Neural cell (in vitro differentiated cells): ENCODE results near the gene HPD. TPM values are rescaled to one million over a fixed set of nuclear protein-coding genes. Genes with fewer than 3 reads are reported as not detected.

Source experiments
- H2AFZ ChIP-seq: fragments of 200-600, 300-800 bp; sonication (generic), shearing (Covaris generic); 2 replicates; pipeline ENCODE4 v1.6.0; 2014; ENCODE audit warnings: low read depth, mild to moderate bottlenecking, antibody characterized with exemption, low read length, moderate library complexity
- H3F3A ChIP-seq: fragments of 200-600 bp; shearing (Covaris generic); 2 replicates; pipeline ENCODE4 v1.6.1; 2016; ENCODE audit warnings: mild to moderate bottlenecking, moderate library complexity, mixed read lengths, antibody characterized with exemption, low read length; ENCODE audit not compliant: insufficient read depth, poor library complexity, severe bottlenecking
- H3K27ac ChIP-seq: fragments of 200-600, 300-800 bp; sonication (generic), shearing (Covaris generic); 2 replicates; pipeline ENCODE4 v1.5.1; 2014; ENCODE audit warnings: mild to moderate bottlenecking, low read length, moderate library complexity
- H3K27me3 ChIP-seq: fragments of 300-800, 200-600 bp; sonication (generic), shearing (Covaris generic); 2 replicates; pipeline ENCODE4 v1.6.0; 2014; ENCODE audit warnings: mild to moderate bottlenecking, low read depth, low read length, moderate library complexity; ENCODE audit not compliant: insufficient read depth
- H3K36me3 ChIP-seq: fragments of 300-800, 200-600 bp; sonication (generic), shearing (Covaris generic); 2 replicates; pipeline ENCODE4 v1.5.1; 2014; ENCODE audit warnings: mild to moderate bottlenecking, antibody characterized with exemption, low read length, moderate library complexity; ENCODE audit not compliant: insufficient read depth
- H3K4me2 ChIP-seq: fragments of 300-800, 200-600 bp; sonication (generic), shearing (Covaris generic); 2 replicates; pipeline ENCODE4 v1.6.0; 2014; ENCODE audit warnings: mild to moderate bottlenecking, low read length
- H3K4me3 ChIP-seq: fragments of 300-800, 200-600 bp; sonication (generic), shearing (Covaris generic); 2 replicates; pipeline ENCODE4 v1.5.1; 2014; ENCODE audit warnings: mild to moderate bottlenecking, low read length, moderate library complexity
- H3K79me2 ChIP-seq: fragments of 200-600 bp; shearing (Covaris generic); replicated peaks from 2 replicates; pipeline ENCODE4 v1.6.0; 2014; ENCODE audit warnings: mild to moderate bottlenecking, low read length, moderate library complexity; ENCODE audit not compliant: insufficient read depth
- H3K9ac ChIP-seq: fragments of 300-800, 200-600 bp; sonication (generic), shearing (Covaris generic); 2 replicates; pipeline ENCODE4 v1.6.1; 2016; ENCODE audit warnings: mild to moderate bottlenecking, low read length, mixed read lengths
- H3K9me2 ChIP-seq: fragments of 200-600 bp; shearing (Covaris generic); 2 replicates; pipeline ENCODE4 v1.6.1; 2016; ENCODE audit warnings: mild to moderate bottlenecking, low read length, mixed read lengths; ENCODE audit not compliant: insufficient read depth
- H3K9me3 ChIP-seq: fragments of 200-600, 300-800 bp; sonication (generic), shearing (Covaris generic); 2 replicates; pipeline ENCODE4 v1.6.1; 2016; ENCODE audit warnings: mild to moderate bottlenecking, mixed run types, low read length, moderate library complexity, mixed read lengths
- H4K20me1 ChIP-seq: fragments of 200-600 bp; shearing (Covaris generic); 2 replicates; pipeline ENCODE4 v1.6.1; 2016; ENCODE audit warnings: mild to moderate bottlenecking, mixed run types; ENCODE audit not compliant: insufficient read depth
- CTCF ChIP-seq: fragments of 450-650 bp; IDR thresholded peaks from 2 replicates; pipeline ENCODE4 v1.5.1; 2014; ENCODE audit warnings: antibody characterized with exemption, mild to moderate bottlenecking, moderate library complexity; ENCODE audit not compliant: poor library complexity, severe bottlenecking
- EP300 ChIP-seq: fragments of 450-650 bp; conservative IDR thresholded peaks from 2 replicates; pipeline ENCODE4 v1.6.1; 2014; ENCODE audit warnings: antibody characterized with exemption, mild to moderate bottlenecking, moderate library complexity; ENCODE audit not compliant: poor library complexity, severe bottlenecking
- EZH2 ChIP-seq: fragments of 200-600, 300-800 bp; shearing (Covaris generic), sonication (generic); IDR thresholded peaks from 2 replicates; pipeline ENCODE4 v1.6.1; 2014; ENCODE audit warnings: antibody characterized with exemption, low read length, borderline replicate concordance, mild to moderate bottlenecking; ENCODE audit not compliant: insufficient read depth, poor library complexity, severe bottlenecking
- MXI1 ChIP-seq: fragments of 450-650 bp; conservative IDR thresholded peaks from 2 replicates; pipeline ENCODE4 v1.6.1; 2014; ENCODE audit warnings: antibody characterized with exemption, mild to moderate bottlenecking; ENCODE audit not compliant: poor library complexity, severe bottlenecking
- POLR2AphosphoS5 ChIP-seq: IDR thresholded peaks from 2 replicates; pipeline ENCODE4 v1.6.1; 2012
- RAD21 ChIP-seq: fragments of 450-650 bp; conservative IDR thresholded peaks from 2 replicates; pipeline ENCODE4 v1.6.1; 2014; ENCODE audit warnings: antibody characterized with exemption, mild to moderate bottlenecking, moderate library complexity
- SMC3 ChIP-seq: fragments of 450-650 bp; conservative IDR thresholded peaks from 2 replicates; pipeline ENCODE4 v1.6.1; 2014; ENCODE audit warnings: antibody characterized with exemption, mild to moderate bottlenecking, moderate library complexity; ENCODE audit not compliant: poor library complexity
- TAF1 ChIP-seq: IDR thresholded peaks from 2 replicates; pipeline ENCODE4 v1.6.1; 2012; ENCODE audit warnings: low read depth
- polyA plus RNA-seq: library from polyadenylated mRNA; depleted of rRNA; stranded (reverse); fragments of >200 nt; gene quantifications from 2 replicates; pipeline ENCODE4 v1.2.3, GENCODE V29; 2014
- TF ChIP-seq, protein P1 (sequence below): IDR thresholded peaks from 2 replicates; pipeline ENCODE4 v1.6.1; 2012; ENCODE audit warnings: borderline replicate concordance

Gene HPD
- polyA plus RNA-seq, 1 donor from 2014 or later = not detected

GRCh38 chr12:121799156-121799841, 59.4 kb downstream of the HPD start:
- H3F3A ChIP-seq = peaks cover 13% of the 10 kb centered on the region
- peak overlapping the region; percentile 95 for H3K4me2 ChIP-seq
- H2AFZ ChIP-seq = no peak overlapping the region
- no peaks in the 10 kb centered on the region for H3K27me3 ChIP-seq
- no peaks in the 10 kb centered on the region for H3K36me3 ChIP-seq
- TF ChIP-seq POLR2AphosphoS5 (no peak), EP300 (no peak), EZH2 (no peak), SMC3 (no peak), MXI1 (no peak), RAD21 (no peak), TAF1 (no peak), CTCF (no peak)
- TF ChIP-seq, protein P1, sequence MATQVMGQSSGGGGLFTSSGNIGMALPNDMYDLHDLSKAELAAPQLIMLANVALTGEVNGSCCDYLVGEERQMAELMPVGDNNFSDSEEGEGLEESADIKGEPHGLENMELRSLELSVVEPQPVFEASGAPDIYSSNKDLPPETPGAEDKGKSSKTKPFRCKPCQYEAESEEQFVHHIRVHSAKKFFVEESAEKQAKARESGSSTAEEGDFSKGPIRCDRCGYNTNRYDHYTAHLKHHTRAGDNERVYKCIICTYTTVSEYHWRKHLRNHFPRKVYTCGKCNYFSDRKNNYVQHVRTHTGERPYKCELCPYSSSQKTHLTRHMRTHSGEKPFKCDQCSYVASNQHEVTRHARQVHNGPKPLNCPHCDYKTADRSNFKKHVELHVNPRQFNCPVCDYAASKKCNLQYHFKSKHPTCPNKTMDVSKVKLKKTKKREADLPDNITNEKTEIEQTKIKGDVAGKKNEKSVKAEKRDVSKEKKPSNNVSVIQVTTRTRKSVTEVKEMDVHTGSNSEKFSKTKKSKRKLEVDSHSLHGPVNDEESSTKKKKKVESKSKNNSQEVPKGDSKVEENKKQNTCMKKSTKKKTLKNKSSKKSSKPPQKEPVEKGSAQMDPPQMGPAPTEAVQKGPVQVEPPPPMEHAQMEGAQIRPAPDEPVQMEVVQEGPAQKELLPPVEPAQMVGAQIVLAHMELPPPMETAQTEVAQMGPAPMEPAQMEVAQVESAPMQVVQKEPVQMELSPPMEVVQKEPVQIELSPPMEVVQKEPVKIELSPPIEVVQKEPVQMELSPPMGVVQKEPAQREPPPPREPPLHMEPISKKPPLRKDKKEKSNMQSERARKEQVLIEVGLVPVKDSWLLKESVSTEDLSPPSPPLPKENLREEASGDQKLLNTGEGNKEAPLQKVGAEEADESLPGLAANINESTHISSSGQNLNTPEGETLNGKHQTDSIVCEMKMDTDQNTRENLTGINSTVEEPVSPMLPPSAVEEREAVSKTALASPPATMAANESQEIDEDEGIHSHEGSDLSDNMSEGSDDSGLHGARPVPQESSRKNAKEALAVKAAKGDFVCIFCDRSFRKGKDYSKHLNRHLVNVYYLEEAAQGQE = no peak
- no peaks in the 10 kb centered on the region for H3K9me2 ChIP-seq
- peaks cover 38% of the 10 kb centered on the region for H4K20me1 ChIP-seq
- peak overlapping the region; percentile 86 for H3K4me3 ChIP-seq
- peaks cover 51% of the 10 kb centered on the region for H3K79me2 ChIP-seq
- no peaks in the 10 kb centered on the region for H3K9me3 ChIP-seq
- peak overlapping the region; percentile 99 for H3K9ac ChIP-seq
- peak overlapping the region; percentile 89 for H3K27ac ChIP-seq

DNA sequence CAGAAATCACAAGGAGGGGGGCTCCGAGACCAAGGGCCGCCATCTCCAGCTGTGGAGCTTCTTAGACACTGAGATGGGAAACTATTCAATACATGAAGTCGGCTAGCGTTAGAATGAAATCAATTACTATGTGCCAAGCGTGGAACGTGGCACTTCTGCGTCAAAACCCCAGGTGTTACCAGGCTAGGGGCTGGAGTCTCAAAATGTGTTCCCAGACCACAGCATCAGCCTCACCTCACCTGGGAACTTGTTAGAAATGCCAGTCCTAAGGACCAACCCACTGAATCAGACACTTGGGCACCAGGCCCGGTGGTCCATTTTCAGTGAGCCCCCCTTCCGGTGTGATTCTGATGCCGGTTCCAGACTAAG, 59.9 kb downstream of the HPD start:
- Histone ChIP-seq H3K27ac (peak overlapping the region; percentile 82), H3K4me3 (peak overlapping the region; percentile 86), H3K9me3 (no peaks in the 10 kb centered on the region), H3K9me2 (no peaks in the 10 kb centered on the region), H3K27me3 (peaks cover under 1% of the 10 kb centered on the region), H4K20me1 (peaks cover 39% of the 10 kb centered on the region), H2AFZ (no peak overlapping the region), H3K36me3 (no peaks in the 10 kb centered on the region), H3K79me2 (peaks cover 51% of the 10 kb centered on the region), H3F3A (peaks cover 13% of the 10 kb centered on the region), H3K4me2 (peak overlapping the region; percentile 95), H3K9ac (peak overlapping the region; percentile 99)
- no peak for TF ChIP-seq EZH2
- no peak for TF ChIP-seq SMC3
- TF ChIP-seq CTCF = no peak
- no peak for TF ChIP-seq MXI1
- peak; percentile 19 for TF ChIP-seq TAF1
- no peak for TF ChIP-seq RAD21
- no peak for TF ChIP-seq POLR2AphosphoS5
- TF ChIP-seq, protein P1 = no peak
